Ecto neural progenitor cell (in vitro differentiated cells): ENCODE measurements around the gene KLK13.

ENCODE experiments used
- DNase-seq: peaks from one replicate; pipeline ENCODE4 v3.0.0-alpha.2; 2018; ENCODE audit warnings: low spot score

KLK13 gene

GRCh38 chr19:51064534-51065220 lies at the start of gene KLK13:
KLK13 (minus strand) TSS chr19:51065092; CDS start chr19:51065067, 25 bp downstream.
- DNase-seq = no peak

- DNase-seq = no peak
Observed at GRCh38 chr19:51114087-51114729, 49.3 kb upstream of the KLK13 start.

GRCh38 chr19:51111606-51112005 lies 46.7 kb upstream of the KLK13 start:
- DNase-seq = no peak

GRCh38 chr19:51110666-51110971 lies 45.7 kb upstream of the KLK13 start:
- DNase-seq = no peak

- DNase-seq = no peak
Observed at GRCh38 chr19:51108805-51109146, 43.9 kb upstream of the KLK13 start.

- DNase-seq = peak; percentile 98
Observed at GRCh38 chr19:51108066-51108804, 43.3 kb upstream of the KLK13 start, which contains the start of gene CTU1. CTU1 (minus strand) TSS chr19:51108409; CDS start chr19:51104569, 3,840 bp downstream.

GRCh38 chr19:51107406-51108065 lies 42.6 kb upstream of the KLK13 start:
- DNase-seq = no peak

- no peak for DNase-seq
Observed at GRCh38 chr19:51103926-51104341, 39.0 kb upstream of the KLK13 start.

- DNase-seq = no peak
Observed at GRCh38 chr19:51102991-51103390, 38.1 kb upstream of the KLK13 start.

GRCh38 chr19:51101171-51101865 lies 36.4 kb upstream of the KLK13 start:
- DNase-seq = no peak

- DNase-seq = no peak
Observed at GRCh38 chr19:51100601-51101000, 35.7 kb upstream of the KLK13 start.

- DNase-seq = no peak
Observed at GRCh38 chr19:51099047-51099382, 34.1 kb upstream of the KLK13 start.

GRCh38 chr19:51098365-51099046 lies 33.6 kb upstream of the KLK13 start:
- DNase-seq = no peak

GRCh38 chr19:51097796-51098195 lies 32.9 kb upstream of the KLK13 start:
- DNase-seq = no peak

GRCh38 chr19:51097166-51097738 lies 32.4 kb upstream of the KLK13 start:
- DNase-seq = peak; percentile 80

- no peak for DNase-seq
Observed at GRCh38 chr19:51096473-51097165, 31.7 kb upstream of the KLK13 start.

- DNase-seq = peak; percentile 85
Observed at GRCh38 chr19:51094696-51095279, 29.9 kb upstream of the KLK13 start.

- DNase-seq = no peak
Observed at GRCh38 chr19:51093510-51094345, 28.8 kb upstream of the KLK13 start.

GRCh38 chr19:51093101-51093500 lies 28.2 kb upstream of the KLK13 start:
- no peak for DNase-seq
